CD4-positive, alpha-beta T cell treated with Interleukin-4 for 1 hour (primary cell): ENCODE data around the gene MRPL24.
"Not testable (repeated sequence)": the region's sequence is repeated elsewhere in the genome, so short reads cannot be mapped to it uniquely, and the experiment has no call there.

Experiments used
- DNase-seq, 2 donors: peaks; one replicate each; pipeline ENCODE4 v3.0.0-alpha.2; 2020 to 2022

Gene MRPL24

DNA sequence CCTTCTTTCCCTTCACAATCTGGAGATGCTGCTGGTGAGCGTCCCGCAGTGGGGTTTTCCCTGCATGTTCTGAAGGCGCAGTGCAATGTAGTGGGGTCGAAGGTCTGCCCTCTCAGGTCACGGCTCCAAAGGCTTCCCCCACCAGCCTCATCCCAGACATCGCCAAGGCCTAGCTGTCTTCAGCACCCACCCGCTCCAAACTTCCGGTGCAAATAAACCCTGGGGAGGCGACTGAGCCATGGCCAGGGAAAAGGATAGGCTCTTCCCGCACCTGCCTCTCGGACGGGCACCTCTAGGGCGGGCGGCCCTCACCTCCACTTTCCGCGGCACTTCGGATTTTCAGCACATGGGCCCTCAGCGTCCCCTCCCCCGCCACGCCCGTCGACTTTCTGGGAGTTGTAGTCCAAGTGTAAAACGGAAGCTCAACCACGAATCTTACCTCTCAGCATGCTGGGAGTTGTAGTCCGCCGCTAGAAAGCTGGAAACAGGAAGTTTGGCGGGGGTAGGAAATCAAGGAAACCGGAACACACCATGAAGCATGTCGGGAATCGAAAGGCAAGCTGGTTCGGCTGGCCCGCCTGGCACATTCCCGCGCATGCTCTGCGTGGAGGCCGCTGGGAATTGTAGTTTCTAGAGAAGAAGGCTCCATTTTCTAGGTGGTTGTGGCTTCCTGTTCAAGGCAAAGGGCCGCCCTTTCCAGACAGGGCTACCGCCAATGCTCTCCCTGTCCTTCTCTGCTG lies at the start of gene MRPL24:
Gene MRPL24, minus strand, starts transcription at position 348 of the 740 bp plus-strand sequence. CDS start 2,384 bp downstream, outside the sequence.
- DNase-seq: peak; percentile 99 to 100

GRCh38 chr1:156789621-156790318 lies 48.9 kb upstream of the MRPL24 start:
- DNase-seq: no peak

DNA sequence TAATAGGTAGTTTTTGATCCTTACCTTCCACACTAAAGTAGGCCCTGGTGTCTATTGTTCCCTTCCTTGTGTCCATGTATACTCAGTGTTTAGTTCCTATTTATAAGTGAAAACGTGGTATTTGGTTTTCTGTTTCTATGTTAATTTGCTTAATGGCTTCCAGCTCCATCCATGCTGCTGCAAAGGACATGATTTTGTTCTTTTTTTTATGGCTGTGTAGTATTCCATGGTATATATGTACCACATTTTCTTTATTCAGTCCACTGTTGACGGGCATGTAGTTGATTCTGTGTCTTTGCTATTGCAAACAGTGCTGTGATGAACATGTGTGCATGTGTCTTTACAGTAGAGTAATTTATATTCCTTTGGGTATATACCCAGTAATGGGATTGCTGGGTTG lies 47.2 kb upstream of the MRPL24 start:
- DNase-seq: no peak

DNA sequence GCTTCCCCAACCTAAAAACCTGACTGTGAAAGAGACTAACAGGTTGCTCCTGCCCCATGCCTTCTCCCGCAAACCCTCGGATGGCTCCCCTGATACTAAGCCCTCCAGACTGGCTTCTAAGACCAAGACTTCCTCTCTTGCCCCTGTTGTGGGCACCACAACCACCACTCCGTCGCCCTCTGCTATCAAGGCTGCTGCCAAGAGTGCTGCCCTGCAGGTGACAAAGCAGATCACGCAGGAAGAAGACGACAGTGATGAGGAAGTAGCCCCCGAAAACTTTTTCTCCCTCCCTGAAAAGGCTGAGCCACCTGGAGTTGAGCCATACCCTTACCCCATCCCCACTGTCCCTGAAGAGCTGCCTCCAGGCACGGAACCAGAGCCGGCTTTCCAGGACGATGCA lies 45.8 kb upstream of the MRPL24 start:
- DNase-seq: no peak

- DNase-seq: no peak
Measured at GRCh38 chr1:156785458-156785857, 44.6 kb upstream of the MRPL24 start.

DNA sequence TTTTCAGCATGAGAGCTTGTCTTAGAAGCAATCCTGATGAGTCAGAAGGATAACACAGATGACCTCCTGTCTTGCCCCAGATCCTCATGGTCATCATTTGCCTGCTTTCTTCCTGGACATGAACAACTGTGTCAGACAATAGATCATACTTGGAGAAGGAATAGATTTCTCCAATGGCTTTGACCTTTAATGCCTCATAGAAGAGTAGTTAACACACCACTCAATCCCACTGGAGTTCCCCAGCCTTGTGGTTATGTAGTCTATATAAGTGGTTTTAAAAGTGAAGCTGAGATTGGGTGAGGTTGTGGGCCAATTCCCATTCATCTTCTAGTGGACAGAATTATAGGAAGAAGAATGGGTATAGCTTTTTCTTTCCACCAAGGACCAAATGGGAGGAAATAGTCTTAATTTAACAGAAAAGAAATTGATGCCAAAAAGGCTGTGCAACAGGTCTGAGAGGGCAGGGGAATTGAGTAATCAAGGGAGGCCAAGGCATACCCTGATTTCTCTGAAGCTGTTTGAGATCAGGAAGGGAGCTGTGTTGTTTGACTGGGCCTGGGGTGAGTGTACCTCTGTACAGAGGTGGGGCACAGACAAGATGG lies 40.8 kb upstream of the MRPL24 start:
- no peak for DNase-seq

DNA sequence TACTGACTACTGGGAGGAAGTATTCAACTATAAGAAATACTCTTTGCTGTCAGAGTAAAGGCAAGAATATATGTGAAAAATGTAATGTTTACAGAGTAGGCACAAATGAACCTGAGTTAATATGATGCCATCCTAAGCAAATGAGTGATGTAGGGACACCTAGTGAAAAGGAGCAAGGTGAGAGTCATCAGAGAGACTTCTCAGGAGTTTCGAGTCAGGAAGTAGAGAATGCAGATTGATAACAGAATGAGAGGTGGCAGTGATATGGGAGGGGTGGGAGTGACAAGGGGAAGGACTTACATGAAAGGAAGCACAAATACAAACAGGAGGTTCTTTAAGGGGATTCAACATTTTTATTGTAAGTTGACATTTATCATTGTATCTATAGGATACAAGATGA lies 36.7 kb upstream of the MRPL24 start:
- no peak for DNase-seq

- no peak for DNase-seq
Measured at GRCh38 chr1:156776942-156777341, 36.1 kb upstream of the MRPL24 start.

DNA sequence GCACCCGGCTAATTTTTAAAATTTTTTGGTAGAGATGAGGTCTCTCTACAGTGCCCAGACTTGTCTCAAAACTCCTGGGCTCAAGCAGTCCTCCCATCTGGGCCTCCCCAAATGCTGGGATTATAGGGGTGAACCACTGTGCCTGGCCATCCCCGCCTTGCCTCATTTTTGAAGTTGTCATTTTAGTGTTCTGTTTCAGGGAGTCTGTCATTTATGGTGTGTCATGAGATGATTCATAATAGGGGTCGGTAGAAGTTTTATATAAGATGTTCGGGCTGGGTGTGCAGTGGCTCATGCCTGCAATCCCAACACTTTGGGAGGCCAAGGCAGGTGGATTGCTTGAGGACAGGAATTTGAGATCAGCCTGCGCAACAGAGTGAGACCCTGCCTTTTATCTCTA lies 34.9 kb upstream of the MRPL24 start:
- no peak for DNase-seq

DNA sequence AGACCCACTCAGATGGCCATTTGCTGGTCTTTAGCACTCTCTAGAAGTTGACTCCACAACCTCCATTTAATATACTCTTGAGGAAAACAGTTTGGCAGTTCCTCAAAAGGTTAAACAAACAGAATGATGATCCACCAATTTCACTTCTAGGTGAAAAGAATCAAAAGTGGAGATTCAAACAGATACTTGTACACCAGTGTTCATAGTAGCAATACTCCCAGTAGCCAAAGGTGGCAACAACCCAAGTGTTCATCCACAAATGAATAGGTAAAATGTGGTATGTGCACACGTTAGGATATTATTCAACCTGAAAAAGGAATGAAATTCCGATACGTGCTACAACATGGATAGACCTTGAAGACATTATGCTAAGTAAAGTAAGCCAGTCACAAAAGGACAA lies 32.7 kb upstream of the MRPL24 start:
- no peak for DNase-seq

DNA sequence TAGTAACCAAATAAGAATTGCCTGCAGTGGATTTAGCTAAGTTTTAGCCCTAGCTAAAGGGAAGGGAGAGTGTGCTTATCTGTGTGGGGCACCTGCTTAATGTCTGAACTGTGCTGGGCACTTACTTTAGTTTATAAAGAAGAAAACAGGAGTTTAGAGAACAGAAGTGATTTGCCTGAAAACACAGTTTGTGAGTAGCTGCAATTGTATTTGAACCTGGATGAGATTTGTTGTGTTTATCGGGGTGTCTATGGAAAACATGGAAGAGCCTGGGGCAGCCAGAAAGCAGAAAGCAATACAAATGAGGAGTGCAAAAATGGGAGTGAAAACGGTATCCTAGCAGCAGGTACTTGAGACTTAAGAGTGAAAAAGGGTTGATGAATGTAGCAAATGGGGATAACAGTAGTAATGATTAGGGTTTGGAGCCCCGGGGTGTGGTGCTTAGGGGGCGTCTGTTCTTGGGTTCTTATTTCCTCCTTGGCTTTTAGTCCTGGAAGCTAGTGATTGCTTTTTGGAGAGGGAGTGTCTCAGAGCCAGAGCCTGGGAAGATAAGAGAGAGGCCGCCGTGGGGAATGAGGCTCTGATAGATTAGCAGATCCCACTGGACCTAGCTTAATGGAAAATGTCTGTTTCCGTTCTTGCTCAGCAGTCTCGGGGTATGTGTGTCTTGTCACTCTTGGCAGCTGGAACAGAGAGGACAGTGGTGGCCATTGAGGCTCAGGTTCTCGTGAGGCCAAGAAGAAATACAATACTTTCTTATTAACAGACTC lies 32.0 kb upstream of the MRPL24 start:
- DNase-seq: no peak

DNA sequence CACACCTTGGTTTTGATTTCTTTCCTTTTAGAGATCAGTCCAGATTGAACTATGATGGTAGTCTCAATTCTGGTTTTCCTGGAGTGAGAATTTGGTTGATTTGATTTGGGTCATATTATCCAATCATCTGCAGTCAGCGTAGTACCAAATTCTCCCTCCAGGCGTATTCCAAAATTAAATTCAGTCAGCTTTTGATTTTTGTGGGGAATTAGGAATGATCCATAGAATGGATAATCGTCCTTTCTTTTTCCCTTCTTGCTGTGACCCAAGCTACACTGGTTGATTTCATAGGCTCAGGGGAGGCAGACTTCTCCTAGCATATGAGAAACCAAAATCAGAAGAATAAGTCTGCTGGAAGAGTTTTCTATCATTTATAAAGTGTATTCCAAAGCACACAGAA lies 31.3 kb upstream of the MRPL24 start:
- DNase-seq: no peak

- no peak for DNase-seq
Measured at GRCh38 chr1:156768610-156769295, 27.9 kb upstream of the MRPL24 start.

- peak in 1 of 2 donors; percentile 15 for DNase-seq
Measured at GRCh38 chr1:156767879-156768604, 27.2 kb upstream of the MRPL24 start.

GRCh38 chr1:156767101-156767878 lies 26.4 kb upstream of the MRPL24 start, which contains the start of gene PRCC:
PRCC (plus strand) TSS chr1:156767535; CDS start chr1:156767772, 237 bp downstream.
- peak; percentile 99 to 100 for DNase-seq

DNA sequence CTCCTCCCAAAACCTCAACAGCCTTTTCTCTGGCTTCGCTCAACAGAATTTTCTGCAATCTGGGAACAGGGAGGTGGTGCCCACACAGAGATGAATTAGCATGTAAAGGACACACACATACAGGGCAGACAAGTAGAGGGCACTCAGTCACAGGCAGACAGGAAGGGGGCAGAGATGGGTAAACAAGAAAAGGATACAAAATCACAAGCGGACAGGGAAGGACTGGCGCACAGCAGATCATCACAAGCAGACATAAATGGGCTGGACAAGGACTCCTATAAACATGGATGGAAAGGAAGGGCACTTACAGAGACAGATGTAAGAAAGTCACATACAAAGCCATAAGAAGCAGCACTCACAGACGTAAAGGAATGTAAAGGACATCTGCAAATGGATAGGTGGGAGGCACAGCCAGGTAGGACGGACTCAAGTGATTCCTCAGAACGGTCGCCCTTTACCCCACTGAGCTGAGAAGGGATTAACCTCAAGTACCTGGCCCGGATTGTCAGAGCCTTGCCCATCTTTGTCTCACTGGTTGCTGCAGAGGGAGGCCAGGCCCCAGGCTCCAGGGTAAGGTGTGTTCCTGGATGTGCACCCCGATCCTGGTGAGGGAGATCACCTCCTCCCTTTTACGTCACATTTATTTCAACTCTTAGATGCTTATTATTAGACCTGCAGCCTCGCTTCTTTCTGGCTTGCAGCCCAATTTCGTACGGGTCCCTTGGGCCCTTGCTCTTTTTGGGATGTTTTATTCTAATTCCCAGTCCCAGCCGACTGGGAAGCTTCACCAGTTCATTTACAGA lies 25.6 kb upstream of the MRPL24 start:
- peak in 1 of 2 donors; percentile 16 for DNase-seq

- DNase-seq: peak in 1 of 2 donors; percentile 21
Measured at GRCh38 chr1:156765666-156766065, 24.8 kb upstream of the MRPL24 start.

DNA sequence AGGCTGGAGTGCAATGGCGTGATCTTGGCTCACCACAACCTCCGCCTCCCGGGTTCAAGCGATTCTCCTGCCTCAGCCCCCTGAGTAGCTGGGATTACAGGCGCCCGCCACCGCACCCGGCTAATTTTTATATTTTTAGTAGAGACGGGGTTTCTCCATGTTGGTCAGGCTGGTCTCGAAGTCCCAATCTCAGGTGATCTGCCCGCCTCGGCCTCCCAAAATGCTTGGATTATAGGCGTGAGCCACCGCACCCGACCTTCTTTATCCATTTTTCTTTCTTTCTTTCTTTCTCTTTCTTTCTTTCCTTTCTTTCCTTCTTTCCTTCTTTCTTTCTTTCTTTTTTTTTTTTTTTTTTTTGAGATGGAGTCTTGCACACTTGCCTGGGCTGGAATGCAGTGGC lies 24.2 kb upstream of the MRPL24 start:
- DNase-seq: not testable (repeated sequence)

GRCh38 chr1:156760796-156761104 lies 19.9 kb upstream of the MRPL24 start:
- DNase-seq: no peak

DNA sequence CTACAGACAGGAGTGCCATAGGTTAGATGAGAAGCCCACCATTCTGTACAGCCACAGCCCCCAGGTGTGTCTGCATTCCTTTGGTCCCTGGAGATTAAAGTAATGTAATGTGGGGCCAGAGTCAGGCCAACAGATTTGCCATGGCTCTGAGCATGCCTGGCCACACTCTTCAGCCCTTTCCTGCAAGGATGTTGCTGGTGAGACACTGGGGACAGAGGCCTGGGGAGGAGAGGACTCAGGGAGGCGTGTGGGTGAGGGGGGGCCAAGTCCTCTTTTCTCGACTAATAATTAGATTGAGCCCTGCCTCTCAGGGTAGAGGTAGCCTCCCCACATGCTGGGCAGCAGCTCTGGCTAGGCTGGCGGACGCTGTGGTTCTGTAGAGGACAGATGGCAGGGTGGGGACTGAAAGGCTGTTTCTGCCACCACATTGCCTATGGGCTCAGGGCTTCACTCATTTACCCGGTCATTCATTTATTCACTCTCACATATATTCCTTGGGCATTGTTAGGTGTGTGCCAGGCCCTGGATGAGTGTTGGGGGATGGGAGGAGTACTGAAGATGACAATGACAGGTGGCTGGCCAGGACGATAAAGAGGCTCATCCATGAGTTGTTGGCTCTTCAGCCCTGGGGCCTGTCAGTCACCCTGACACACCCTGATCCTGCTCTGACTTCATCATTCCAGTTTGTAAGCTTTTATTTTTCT lies 19.4 kb upstream of the MRPL24 start:
- DNase-seq: no peak
